GM19467 (cell line): ENCODE results near the gene CSPG5.

Experiments
- ATAC-seq: cut with Tn5 transposase; IDR thresholded peaks from one replicate; pipeline ENCODE4 v1.9.1; 2021; ENCODE audit warnings: mild to moderate bottlenecking, moderate library complexity; ENCODE audit not compliant: unreplicated experiment

The CSPG5 gene

GRCh38 chr3:47542471-47543173 lies 36.0 kb downstream of the CSPG5 start:
- ATAC-seq = no peak

GRCh38 chr3:47541583-47542108 lies 37.0 kb downstream of the CSPG5 start:
- ATAC-seq = no peak

- no peak for ATAC-seq
Measured at GRCh38 chr3:47540281-47540680, 38.4 kb downstream of the CSPG5 start.

- no peak for ATAC-seq
Measured at GRCh38 chr3:47536967-47537366, 41.7 kb downstream of the CSPG5 start.

GRCh38 chr3:47536221-47536891 lies 42.3 kb downstream of the CSPG5 start:
- ATAC-seq = no peak

GRCh38 chr3:47533996-47534454 lies 44.6 kb downstream of the CSPG5 start:
- no peak for ATAC-seq

- no peak for ATAC-seq
Measured at GRCh38 chr3:47533481-47533880, 45.2 kb downstream of the CSPG5 start.

GRCh38 chr3:47527952-47528725 lies 50.5 kb downstream of the CSPG5 start:
- no peak for ATAC-seq

- ATAC-seq = no peak
Measured at GRCh38 chr3:47525617-47526016, 53.0 kb downstream of the CSPG5 start.

GRCh38 chr3:47523310-47524073 lies 55.2 kb downstream of the CSPG5 start:
- ATAC-seq = no peak

GRCh38 chr3:47522082-47522987 lies 56.3 kb downstream of the CSPG5 start:
- ATAC-seq = no peak

- ATAC-seq = no peak
Measured at GRCh38 chr3:47520756-47521155, 57.9 kb downstream of the CSPG5 start.

- ATAC-seq = no peak
Measured at GRCh38 chr3:47517937-47518336, 60.7 kb downstream of the CSPG5 start.

- ATAC-seq = no peak
Measured at GRCh38 chr3:47515864-47516319, 62.8 kb downstream of the CSPG5 start.

- no peak for ATAC-seq
Measured at GRCh38 chr3:47515100-47515499, 63.6 kb downstream of the CSPG5 start.

GRCh38 chr3:47513125-47513929 lies 65.3 kb downstream of the CSPG5 start, which contains the start of gene ELP6:
TSS of gene ELP6 (minus strand) at chr3:47513712. CDS start at chr3:47513590, 122 bp downstream.
- ATAC-seq = peak; percentile 94

- no peak for ATAC-seq
Measured at GRCh38 chr3:47512416-47513124, 66.1 kb downstream of the CSPG5 start.
